AG10803 (cell line): Measurements from ENCODE around the gene UQCR10.
A peak's percentile ranks its signal among the peaks of the same experiment; 100 is the strongest.

Source experiments
- DNase-seq: peaks from one replicate; pipeline ENCODE4 v3.0.0; 2010; ENCODE audit warnings: low read depth
- H3K4me3 ChIP-seq: 2 replicates; pipeline ENCODE4 v1.5.1; 2011; ENCODE audit warnings: mild to moderate bottlenecking, low read length, control low read depth
- CTCF ChIP-seq: conservative IDR thresholded peaks from 2 replicates; pipeline ENCODE4 v1.5.1; 2011; ENCODE audit warnings: mild to moderate bottlenecking, low read length, control low read depth, inconsistent platforms

UQCR10 gene

GRCh38 chr22:29762263-29762662 lies 4.9 kb upstream of the UQCR10 start:
- no peak for DNase-seq
- no peak for TF ChIP-seq CTCF
- no peak overlapping the region for H3K4me3 ChIP-seq

- peak overlapping the region; percentile 100 for H3K4me3 ChIP-seq
- DNase-seq = no peak
- TF ChIP-seq CTCF = no peak
Observed at GRCh38 chr22:29765905-29766631, 1.1 kb upstream of the UQCR10 start.

- peak within 1 kb of the TSS; percentile 100 for H3K4me3 ChIP-seq
- TF ChIP-seq CTCF = no peak
- peak; percentile 94 for DNase-seq
Observed at GRCh38 chr22:29766632-29767170, 468 bp upstream of the UQCR10 start, which contains the start of gene ZMAT5. TSS of gene ZMAT5 (minus strand) at chr22:29767007. CDS start at chr22:29748544, 18,463 bp downstream.

- H3K4me3 ChIP-seq = peak overlapping the region; percentile 100
- TF ChIP-seq CTCF = no peak
- DNase-seq = peak; percentile 39
Observed at GRCh38 chr22:29768052-29768693, 1.0 kb downstream of the UQCR10 start.

- H3K4me3 ChIP-seq = no peak overlapping the region
- DNase-seq = no peak
- no peak for TF ChIP-seq CTCF
Observed at GRCh38 chr22:29769723-29770321, 2.7 kb downstream of the UQCR10 start.

DNA sequence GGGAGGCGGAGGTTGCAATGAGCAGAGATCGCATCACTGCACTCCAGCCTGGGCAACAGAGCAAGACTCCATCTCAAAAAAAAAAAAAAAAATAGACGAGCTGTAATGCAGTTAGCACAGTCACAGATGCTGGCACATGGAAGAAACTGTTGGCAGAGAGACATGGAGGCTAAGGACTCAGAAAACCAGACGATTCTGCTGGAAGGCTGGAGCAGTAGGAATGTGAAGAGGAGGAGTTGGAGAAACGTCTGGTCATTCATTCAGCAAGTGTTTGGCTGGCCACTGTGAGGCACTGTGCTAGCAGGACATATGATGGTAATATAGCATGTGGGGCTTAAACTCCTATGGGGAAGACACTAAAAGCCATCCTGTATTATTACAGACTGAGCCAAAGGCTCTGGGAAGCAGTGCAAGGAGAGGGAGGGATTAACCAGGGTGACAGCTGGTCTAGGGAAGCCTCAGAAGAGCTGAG lies 5.0 kb downstream of the UQCR10 start:
- TF ChIP-seq CTCF = peak; percentile 79
- peak; percentile 94 for DNase-seq
- no peak overlapping the region for H3K4me3 ChIP-seq
